K562 (cell line): ENCODE measurements around the gene CFAP54. TPM values are rescaled to one million over a fixed set of nuclear protein-coding genes. Genes with fewer than 3 reads are reported as not detected.

ENCODE experiments used
- ATAC-seq: fragments of 200-7000 bp; cut with Tn5 transposase; 3 replicates; pipeline ENCODE4 v1.9.1; 2020; ENCODE audit warnings: moderate library complexity
- BruUV-seq: library from RNA; stranded (reverse); fragments of 400-500 nt; replicated peaks from 2 replicates; lab custom pipeline; 2021; lab: Mats Ljungman, UMichigan
- CTCF ChIA-PET: fragments of 300-600 bp; formaldehyde crosslinking; extraction: SDS; loops from one replicate; lab custom pipeline; 2021; ENCODE audit warnings: low intra/inter-chr PET ratio; lab: Yijun Ruan, JAX
- POLR2A ChIA-PET: fragments of 300-600, 350-650 bp; sonication (Branson Sonifier 250); formaldehyde crosslinking; extraction: SDS; loops from one replicate; lab custom pipeline; 2021; ENCODE audit warnings: antibody characterized with exemption, inconsistent platforms; lab: Yijun Ruan, JAX
- DNase-seq, 4 experiments: peaks; one replicate each; pipeline versions ENCODE4 v3.0.0 to v3.0.0-alpha.2; 2011 to 2018; ENCODE audit warnings: low spot score in 3 of 4, mixed read lengths in 3 of 4; ENCODE audit errors: extremely low read depth in 1 of 4
- FAIRE-seq: peaks from 2 replicates; lab custom pipeline; 2011; peaks lifted over from hg19 to GRCh38; lab: Jason Lieb, UNC
- H2AFZ ChIP-seq: 2 replicates; pipeline ENCODE4 v1.6.0; 2011; ENCODE audit warnings: low read depth, low read length, control low read depth, inconsistent platforms
- H3K27ac ChIP-seq: fragments of 200-600 bp; 3 replicates; pipeline ENCODE4 v1.8.0; 2011; ENCODE audit warnings: low read depth, mild to moderate bottlenecking, control low read depth, inconsistent platforms, low read length, moderate library complexity, mixed read lengths; ENCODE audit errors: extremely low read depth
- H3K27me3 ChIP-seq, 2 experiments: fragments of 300-600 bp in 1 of 2; 2 replicates in 1 of 2; 3 replicates in 1 of 2; pipeline versions ENCODE4 v1.6.0 to v1.8.0; 2011; ENCODE audit warnings: inconsistent platforms in 2 of 2, low read length in 2 of 2, mild to moderate bottlenecking in 1 of 2, mixed read lengths in 1 of 2, moderate library complexity in 1 of 2; ENCODE audit not compliant: control insufficient read depth in 2 of 2, insufficient read depth in 2 of 2
- H3K36me3 ChIP-seq: fragments of 300-600 bp; 3 replicates; pipeline ENCODE4 v1.8.0; 2011; ENCODE audit warnings: mild to moderate bottlenecking, low read length, inconsistent platforms; ENCODE audit not compliant: control insufficient read depth, insufficient read depth
- H3K4me1 ChIP-seq, 2 experiments: fragments of 200-600 bp in 1 of 2; replicated peaks in 1 of 2; 2 replicates in 1 of 2; 3 replicates in 1 of 2; pipeline versions ENCODE4 v1.5.1 to v1.8.0; 2011; ENCODE audit warnings: inconsistent platforms in 2 of 2, low read length in 2 of 2, mild to moderate bottlenecking in 1 of 2, mixed read lengths in 1 of 2, moderate library complexity in 1 of 2; ENCODE audit not compliant: control insufficient read depth in 2 of 2, insufficient read depth in 2 of 2
- H3K4me2 ChIP-seq: 2 replicates; pipeline ENCODE4 v1.6.1; 2011; ENCODE audit warnings: low read length, control low read depth, inconsistent platforms, mixed read lengths; ENCODE audit not compliant: insufficient read depth
- H3K4me3 ChIP-seq: fragments of 200-600 bp; sonication (generic), shearing (Covaris generic); 2 replicates; pipeline ENCODE4 v1.5.1; 2016; ENCODE audit warnings: control low read depth, inconsistent platforms
- H3K79me2 ChIP-seq: fragments of 200-600 bp; 3 replicates; pipeline ENCODE4 v1.8.0; 2011; ENCODE audit warnings: low read length, inconsistent platforms; ENCODE audit not compliant: control insufficient read depth, insufficient read depth
- H3K9ac ChIP-seq, 2 experiments: 2 replicates each; pipeline versions ENCODE4 v1.6.0 to v1.6.1; 2011; ENCODE audit warnings: low read depth in 2 of 2, low read length in 2 of 2, control low read depth in 1 of 2, inconsistent platforms in 1 of 2, mild to moderate bottlenecking in 1 of 2, mixed read lengths in 1 of 2; ENCODE audit not compliant: insufficient read depth in 1 of 2
- H3K9me1 ChIP-seq: one replicate; pipeline ENCODE4 v1.6.0; 2011; ENCODE audit warnings: inconsistent platforms, mild to moderate bottlenecking, low read length, moderate library complexity; ENCODE audit not compliant: control insufficient read depth, insufficient read depth
- H3K9me3 ChIP-seq: replicated peaks from 2 replicates; pipeline ENCODE4 v1.5.1; 2011; ENCODE audit warnings: low read depth, low read length, inconsistent platforms; ENCODE audit not compliant: control insufficient read depth, insufficient read depth
- H4K20me1 ChIP-seq: replicated peaks from 2 replicates; pipeline ENCODE4 v1.6.1; 2011; ENCODE audit warnings: low read length, inconsistent platforms, mixed read lengths; ENCODE audit not compliant: control insufficient read depth, insufficient read depth
- ATF4 ChIP-seq: fragments of 450-650 bp; formaldehyde crosslinking; IDR thresholded peaks from 2 replicates; pipeline ENCODE4 v1.4.0; 2022; ENCODE audit warnings: mild to moderate bottlenecking, moderate library complexity
- KDM4B ChIP-seq, 2 experiments: fragments of 450-650 bp in 1 of 2; sonication (generic) in 1 of 2; IDR thresholded peaks; 2 replicates each; pipeline ENCODE4 v1.6.1; 2016 to 2017; ENCODE audit warnings: borderline replicate concordance in 2 of 2, antibody characterized with exemption in 1 of 2, low read depth in 1 of 2, mild to moderate bottlenecking in 1 of 2
- MAFG ChIP-seq: fragments of 450-650 bp; conservative IDR thresholded peaks from 2 replicates; pipeline ENCODE4 v1.6.1; 2016; ENCODE audit warnings: missing genetic modification characterization, missing compliant biosample characterization
- RBM14 ChIP-seq: fragments of 200-400 bp; formaldehyde crosslinking; IDR thresholded peaks from 2 replicates; pipeline ENCODE4 v1.6.1; 2018; ENCODE audit warnings: low read depth, mild to moderate bottlenecking, low read length, moderate library complexity, borderline replicate concordance; ENCODE audit not compliant: insufficient read depth
- TSHZ1 ChIP-seq: fragments of 250-450 bp; sonication (Bioruptor Pico); IDR thresholded peaks from 2 replicates; pipeline ENCODE4 v1.4.0; 2020; ENCODE audit warnings: mild to moderate bottlenecking, moderate library complexity
- WGBS: fragments of 100-300 bp; shearing (Covaris generic); methylation state at CpG from one replicate; pipeline ENCODE4 v1.1.6; 2016; ENCODE audit warnings: low coverage, mixed read lengths; ENCODE audit not compliant: insufficient coverage; ENCODE audit errors: missing lambda C conversion rate; 5-methylcytosine and 5-hydroxymethylcytosine counted together
- in situ Hi-C: fragments of 300-500 bp; cut with MboI; formaldehyde crosslinking; loops from 4 replicates; pipeline ENCODE4 v1.15.0; 2018; ENCODE audit warnings: inconsistent platforms, mixed read lengths
- intact Hi-C: fragments of 100-400 bp; cut with micrococcal nuclease; formaldehyde crosslinking; loops from 2 replicates; pipeline ENCODE4 v1.14.2; 2022
- polyA plus RNA-seq, 8 experiments: library from polyadenylated mRNA; depleted of rRNA in 4 of 8; stranded (reverse) in 5 of 8; unstranded in 3 of 8; fragments of >200 nt; fragmentation: Nextera tagmentation in 2 of 8; fragmentation: Illumina TruSeq in 1 of 8; extraction: Ambion mirVana in 2 of 8; extraction: Trizol in 1 of 8; gene quantifications; 2 replicates each; pipeline versions ENCODE4 v1.2.1 to v1.2.3, GENCODE V29; 2011 to 2014; ENCODE audit warnings: inconsistent platforms in 1 of 8, missing spikeins in 1 of 8
- total RNA-seq, 7 experiments: library from RNA; depleted of rRNA in 6 of 7; stranded (reverse); fragments of >200 nt in 6 of 7; fragmentation: Illumina TruSeq in 2 of 7; extraction: Trizol in 2 of 7; gene quantifications; 2 replicates each; pipeline versions ENCODE4 v1.2.1 to v1.2.3, GENCODE V29; 2011 to 2021; ENCODE audit warnings: low replicate concordance in 1 of 7

Gene CFAP54
- total and polyA plus RNA-seq, 9 of the 15 experiments (the other 6 are each of a cell fraction or from before 2014, with no cell fraction given) = 0.03 to 0.23 (median 0.10) TPM; not detected in 3

GRCh38 chr12:96751626-96752025 is 262.2 kb downstream of the CFAP54 start:
- DNase-seq = no peak
- Histone ChIP-seq H3K27ac (no peak overlapping the region), H4K20me1 (no peaks in the 10 kb centered on the region), H3K36me3 (no peaks in the 10 kb centered on the region), H3K4me2 (no peak overlapping the region), H3K9me3 (no peaks in the 10 kb centered on the region), H3K9me1 (no peaks in the 10 kb centered on the region), H3K4me3 (no peak overlapping the region), H3K79me2 (no peaks in the 10 kb centered on the region), H3K4me1 (no peaks in the 10 kb centered on the region), H2AFZ (no peak overlapping the region), H3K9ac (no peak overlapping the region), H3K27me3 (no peaks in the 10 kb centered on the region)
- CTCF ChIA-PET = no interaction called here
- no TSS peak for BruUV-seq
- ATAC-seq = no peak
- no peak for TF ChIP-seq RBM14
- no peak for TF ChIP-seq KDM4B (IDR thresholded peaks at IDR 0.05; ENCODE audit: borderline replicate concordance in 2 of 2, low read depth in 1 of 2)
- TF ChIP-seq MAFG (tag) = no peak
- no peak for TF ChIP-seq TSHZ1 (CRISPR knock-in tag)
- no peak for TF ChIP-seq ATF4 (CRISPR knock-in tag)
- intact Hi-C loops = no loop called here
- 0% methylated on average over 3 of the region's 4 CpGs for WGBS
- POLR2A ChIA-PET = no interaction called here
- in situ Hi-C loops = no loop called here
- no peak for FAIRE-seq
